Fibroblast of lung (primary cell): ENCODE data around the gene LGALS1. TPM values are rescaled to one million over a fixed set of nuclear protein-coding genes. Genes with fewer than 3 reads are reported as not detected.

ENCODE experiments used
- DNase-seq, 2 donors: peaks; one replicate each; pipeline versions ENCODE4 v3.0.0 to v3.0.0-alpha.2; 2010; ENCODE audit warnings: low read depth in 2 of 2
- H2AFZ ChIP-seq: 2 replicates; pipeline ENCODE4 v1.5.1; 2012; ENCODE audit warnings: low read length, control low read depth, inconsistent platforms
- H3K27ac ChIP-seq: 2 replicates; pipeline ENCODE4 v1.5.1; 2011; ENCODE audit warnings: low read length, control low read depth; ENCODE audit not compliant: insufficient read depth
- H3K27me3 ChIP-seq: 2 replicates; pipeline ENCODE4 v1.5.1; 2011; ENCODE audit warnings: mild to moderate bottlenecking, low read length; ENCODE audit not compliant: control insufficient read depth, insufficient read depth
- H3K36me3 ChIP-seq: 2 replicates; pipeline ENCODE4 v1.5.1; 2011; ENCODE audit warnings: low read length; ENCODE audit not compliant: control insufficient read depth, insufficient read depth
- H3K4me1 ChIP-seq: 2 replicates; pipeline ENCODE4 v1.5.1; 2011; ENCODE audit warnings: low read length; ENCODE audit not compliant: control insufficient read depth, insufficient read depth; ENCODE audit errors: extremely low read depth
- H3K4me2 ChIP-seq: 2 replicates; pipeline ENCODE4 v1.5.1; 2011; ENCODE audit warnings: low read length, control low read depth; ENCODE audit not compliant: insufficient read depth; ENCODE audit errors: extremely low read depth
- H3K4me3 ChIP-seq, 4 experiments: fragments of 200-600 bp in 1 of 4; sonication (generic) in 1 of 4; replicated peaks in 1 of 4; 2 replicates each; pipeline ENCODE4 v1.5.1; 2011 to 2016; ENCODE audit warnings: low read length in 4 of 4, low read depth in 3 of 4, mild to moderate bottlenecking in 3 of 4, control low read depth in 2 of 4, inconsistent platforms in 1 of 4, mixed read lengths in 1 of 4; ENCODE audit not compliant: insufficient read depth in 1 of 4; ENCODE audit errors: control extremely low read depth in 1 of 4
- H3K79me2 ChIP-seq: 2 replicates; pipeline ENCODE4 v1.5.1; 2012; ENCODE audit warnings: mild to moderate bottlenecking, low read length, inconsistent platforms; ENCODE audit not compliant: control insufficient read depth, insufficient read depth
- H3K9ac ChIP-seq: 2 replicates; pipeline ENCODE4 v1.5.1; 2011; ENCODE audit warnings: mild to moderate bottlenecking, low read length, control low read depth; ENCODE audit not compliant: insufficient read depth
- H3K9me3 ChIP-seq: 2 replicates; pipeline ENCODE4 v1.5.1; 2012; ENCODE audit warnings: low read depth, low read length; ENCODE audit not compliant: control insufficient read depth, insufficient read depth
- H4K20me1 ChIP-seq: 2 replicates; pipeline ENCODE4 v1.5.1; 2011; ENCODE audit warnings: low read length; ENCODE audit not compliant: control insufficient read depth, insufficient read depth; ENCODE audit errors: extremely low read depth
- EZH2 ChIP-seq: IDR thresholded peaks from 2 replicates; pipeline ENCODE4 v1.5.1; 2012; ENCODE audit warnings: low read length, control low read depth, mild to moderate bottlenecking; ENCODE audit errors: missing control alignments
- polyA plus RNA-seq, 2 donors: library from polyadenylated mRNA; depleted of rRNA in 1 of 2; stranded (reverse) in 1 of 2; unstranded in 1 of 2; fragments of >200 nt; gene quantifications; 2 replicates each; pipeline ENCODE4 v1.2.1, GENCODE V29; 2011 to 2012; ENCODE audit warnings: missing spikeins in 1 of 2
- total RNA-seq: library from RNA; depleted of rRNA; stranded (reverse); fragments of >200 nt; gene quantifications from 2 replicates; pipeline ENCODE4 v1.2.1, GENCODE V29; 2014
- TF ChIP-seq, protein P1 (sequence below), 2 donors: IDR thresholded peaks in 1 of 2; conservative IDR thresholded peaks in 1 of 2; 1 replicate in 1 of 2; 2 replicates in 1 of 2; pipeline ENCODE4 v1.5.1; 2011 to 2012; ENCODE audit warnings: low read length in 2 of 2, control low read depth in 1 of 2, inconsistent platforms in 1 of 2, low read depth in 1 of 2, mild to moderate bottlenecking in 1 of 2

Gene LGALS1
- total and polyA plus RNA-seq, 2 donors (not counting 1 experiment from before 2014, with no cell fraction given) = 5,090 to 11,230 TPM

- H3K36me3 ChIP-seq = peaks cover 21% of the 10 kb centered on the region
Measured at GRCh38 chr22:37627545-37627944, 47.9 kb upstream of the LGALS1 start.

DNA sequence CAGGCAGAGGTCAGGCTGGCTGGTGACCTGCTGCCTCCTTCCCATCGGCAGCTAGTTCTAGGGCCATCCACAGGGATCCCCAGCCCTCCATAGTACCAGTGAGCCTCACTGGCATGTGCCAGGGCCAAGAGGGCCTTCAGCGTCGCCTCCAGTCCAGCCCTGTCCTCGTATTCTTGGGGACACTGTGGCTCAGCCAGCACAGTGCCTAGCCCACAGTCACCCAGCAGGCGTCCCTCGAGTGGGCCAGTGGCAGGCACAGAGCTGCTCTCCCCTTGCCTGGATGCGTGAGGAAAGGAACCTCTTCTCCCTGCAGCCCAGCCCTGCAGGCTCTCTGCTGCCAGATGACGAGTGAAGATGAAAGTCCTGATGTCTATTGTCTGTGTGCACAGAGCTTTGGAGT, 46.6 kb upstream of the LGALS1 start:
- no peaks in the 10 kb centered on the region for H4K20me1 ChIP-seq
- no peak overlapping the region for H3K4me3 ChIP-seq
- H3K4me1 ChIP-seq = peaks cover 9% of the 10 kb centered on the region
- no peak overlapping the region for H2AFZ ChIP-seq
- H3K27me3 ChIP-seq = no peaks in the 10 kb centered on the region
- no peak for TF ChIP-seq EZH2
- TF ChIP-seq, protein P1, sequence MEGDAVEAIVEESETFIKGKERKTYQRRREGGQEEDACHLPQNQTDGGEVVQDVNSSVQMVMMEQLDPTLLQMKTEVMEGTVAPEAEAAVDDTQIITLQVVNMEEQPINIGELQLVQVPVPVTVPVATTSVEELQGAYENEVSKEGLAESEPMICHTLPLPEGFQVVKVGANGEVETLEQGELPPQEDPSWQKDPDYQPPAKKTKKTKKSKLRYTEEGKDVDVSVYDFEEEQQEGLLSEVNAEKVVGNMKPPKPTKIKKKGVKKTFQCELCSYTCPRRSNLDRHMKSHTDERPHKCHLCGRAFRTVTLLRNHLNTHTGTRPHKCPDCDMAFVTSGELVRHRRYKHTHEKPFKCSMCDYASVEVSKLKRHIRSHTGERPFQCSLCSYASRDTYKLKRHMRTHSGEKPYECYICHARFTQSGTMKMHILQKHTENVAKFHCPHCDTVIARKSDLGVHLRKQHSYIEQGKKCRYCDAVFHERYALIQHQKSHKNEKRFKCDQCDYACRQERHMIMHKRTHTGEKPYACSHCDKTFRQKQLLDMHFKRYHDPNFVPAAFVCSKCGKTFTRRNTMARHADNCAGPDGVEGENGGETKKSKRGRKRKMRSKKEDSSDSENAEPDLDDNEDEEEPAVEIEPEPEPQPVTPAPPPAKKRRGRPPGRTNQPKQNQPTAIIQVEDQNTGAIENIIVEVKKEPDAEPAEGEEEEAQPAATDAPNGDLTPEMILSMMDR (conservative IDR thresholded peaks at IDR 0.05 in 1 of 2, IDR thresholded peaks at IDR 0.05 in 1 of 2; ENCODE audit: low read depth in 1 of 2, low read length in 2 of 2) = no peak
- H3K79me2 ChIP-seq = no peaks in the 10 kb centered on the region
- no peak overlapping the region for H3K9ac ChIP-seq
- H3K36me3 ChIP-seq = peaks cover 17% of the 10 kb centered on the region
- H3K27ac ChIP-seq = no peak overlapping the region
- H3K4me2 ChIP-seq = no peak overlapping the region
- no peak for DNase-seq
- no peaks in the 10 kb centered on the region for H3K9me3 ChIP-seq

More at GRCh38 chr22:37627545-37627944, 47.9 kb upstream of the LGALS1 start:
- H3K27me3 ChIP-seq = no peaks in the 10 kb centered on the region
- H3K9me3 ChIP-seq = no peaks in the 10 kb centered on the region
- no peak overlapping the region for H3K4me3 ChIP-seq
- H4K20me1 ChIP-seq = no peaks in the 10 kb centered on the region
- H3K4me2 ChIP-seq = no peak overlapping the region
- no peak for DNase-seq
- no peak overlapping the region for H2AFZ ChIP-seq
- no peak overlapping the region for H3K27ac ChIP-seq
- TF ChIP-seq, protein P1 (conservative IDR thresholded peaks at IDR 0.05 in 1 of 2, IDR thresholded peaks at IDR 0.05 in 1 of 2; ENCODE audit: low read depth in 1 of 2, low read length in 2 of 2) = no peak
- TF ChIP-seq EZH2 = no peak
- no peaks in the 10 kb centered on the region for H3K4me1 ChIP-seq
- H3K9ac ChIP-seq = no peak overlapping the region
- H3K79me2 ChIP-seq = no peaks in the 10 kb centered on the region

DNA sequence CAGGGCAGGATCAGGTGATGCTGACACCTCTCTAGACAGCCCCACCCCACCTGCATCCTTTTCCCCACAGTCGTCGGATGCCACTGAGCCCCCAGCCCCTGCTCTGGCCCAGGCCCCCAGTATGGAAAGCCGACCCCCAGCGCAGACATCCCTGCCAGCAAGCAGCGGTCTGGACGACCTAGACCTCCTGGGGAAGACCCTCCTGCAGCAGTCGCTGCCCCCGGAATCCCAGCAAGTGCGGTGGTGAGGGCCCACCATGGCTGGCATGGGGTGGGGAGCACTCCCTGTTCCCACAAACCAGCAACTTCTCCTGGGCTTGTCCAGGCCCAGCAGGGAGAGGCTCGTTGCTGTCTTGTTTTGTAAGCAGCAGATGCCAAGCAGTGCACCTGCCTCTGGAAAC, 45.5 kb upstream of the LGALS1 start:
- TF ChIP-seq, protein P1 (conservative IDR thresholded peaks at IDR 0.05 in 1 of 2, IDR thresholded peaks at IDR 0.05 in 1 of 2; ENCODE audit: low read depth in 1 of 2, low read length in 2 of 2) = no peak
- no peak for TF ChIP-seq EZH2
- Histone ChIP-seq H4K20me1 (no peaks in the 10 kb centered on the region), H3K79me2 (no peaks in the 10 kb centered on the region), H2AFZ (no peak overlapping the region), H3K4me3 (no peak overlapping the region), H3K4me2 (no peak overlapping the region), H3K36me3 (peaks cover 12% of the 10 kb centered on the region), H3K9ac (no peak overlapping the region), H3K4me1 (peaks cover 20% of the 10 kb centered on the region), H3K27ac (no peak overlapping the region), H3K27me3 (no peaks in the 10 kb centered on the region), H3K9me3 (no peaks in the 10 kb centered on the region)
- no peak for DNase-seq
